ENCODE results near the gene MGRN1.

The MGRN1 gene

GRCh38 chr16:4618645-4619418 lies 5.8 kb upstream of the MGRN1 start:
- in situ Hi-C loops (cut with MboI; ENCODE audit: low sequenced_read_pairs): loop anchor here (5.0 kb wide), 1 partner anchor 58 kb away; no protein-coding TSS in a partner anchor

- in situ Hi-C loops (cut with MboI; ENCODE audit: low sequenced_read_pairs): no loop called here
Measured at GRCh38 chr16:4623593-4623992, 1.0 kb upstream of the MGRN1 start.

GRCh38 chr16:4624827-4625559 lies 367 bp downstream of the MGRN1 start:
- in situ Hi-C loops (cut with MboI; ENCODE audit: low sequenced_read_pairs): no loop called here

- in situ Hi-C loops (cut with MboI; ENCODE audit: low sequenced_read_pairs): no loop called here
Measured at GRCh38 chr16:4625560-4626159, 1.0 kb downstream of the MGRN1 start.

- in situ Hi-C loops (cut with MboI; ENCODE audit: low sequenced_read_pairs): no loop called here
Measured at GRCh38 chr16:4626396-4626795, 1.8 kb downstream of the MGRN1 start.

- in situ Hi-C loops (cut with MboI; ENCODE audit: low sequenced_read_pairs): no loop called here
Measured at GRCh38 chr16:4628283-4628682, 3.7 kb downstream of the MGRN1 start.

- in situ Hi-C loops (cut with MboI; ENCODE audit: low sequenced_read_pairs): no loop called here
Measured at GRCh38 chr16:4631444-4631843, 6.8 kb downstream of the MGRN1 start.

- in situ Hi-C loops (cut with MboI; ENCODE audit: low sequenced_read_pairs): no loop called here
Measured at GRCh38 chr16:4633910-4634635, 9.4 kb downstream of the MGRN1 start.

GRCh38 chr16:4634768-4635167 lies 10.1 kb downstream of the MGRN1 start:
- in situ Hi-C loops (cut with MboI; ENCODE audit: low sequenced_read_pairs): no loop called here

GRCh38 chr16:4636196-4636595 lies 11.6 kb downstream of the MGRN1 start:
- in situ Hi-C loops (cut with MboI; ENCODE audit: low sequenced_read_pairs): no loop called here

- in situ Hi-C loops (cut with MboI; ENCODE audit: low sequenced_read_pairs): no loop called here
Measured at GRCh38 chr16:4637501-4638166, 13.0 kb downstream of the MGRN1 start.

GRCh38 chr16:4639899-4640509 lies 15.4 kb downstream of the MGRN1 start:
- in situ Hi-C loops (cut with MboI; ENCODE audit: low sequenced_read_pairs): no loop called here

GRCh38 chr16:4640572-4641305 lies 16.1 kb downstream of the MGRN1 start:
- in situ Hi-C loops (cut with MboI; ENCODE audit: low sequenced_read_pairs): no loop called here

GRCh38 chr16:4641306-4641687 lies 16.7 kb downstream of the MGRN1 start:
- in situ Hi-C loops (cut with MboI; ENCODE audit: low sequenced_read_pairs): no loop called here

GRCh38 chr16:4641895-4642294 lies 17.3 kb downstream of the MGRN1 start:
- in situ Hi-C loops (cut with MboI; ENCODE audit: low sequenced_read_pairs): no loop called here

GRCh38 chr16:4646773-4647643 lies 22.4 kb downstream of the MGRN1 start:
- in situ Hi-C loops (cut with MboI; ENCODE audit: low sequenced_read_pairs): no loop called here

- in situ Hi-C loops (cut with MboI; ENCODE audit: low sequenced_read_pairs): no loop called here
Measured at GRCh38 chr16:4647644-4647980, 23.0 kb downstream of the MGRN1 start.

- in situ Hi-C loops (cut with MboI; ENCODE audit: low sequenced_read_pairs): no loop called here
Measured at GRCh38 chr16:4648917-4649316, 24.3 kb downstream of the MGRN1 start.

Data from HL-60/S4 (cell line).